ENCODE results near the gene PSMB7. TPM values are rescaled to one million over a fixed set of nuclear protein-coding genes. Genes with fewer than 3 reads are reported as not detected.

The PSMB7 gene
- total RNA-seq, 1 donor from 2014 or later: 193 TPM

GRCh38 chr9:124392254-124392870 is 22.9 kb downstream of the PSMB7 start:
- TF ChIP-seq CTCF (conservative IDR thresholded peaks at IDR 0.05; ENCODE audit: low read depth, low read length): no peak
- H3K4me3 ChIP-seq (ENCODE audit: low read depth, low read length): no peak overlapping the region
- no peak for DNase-seq (ENCODE audit: low read depth)

DNA sequence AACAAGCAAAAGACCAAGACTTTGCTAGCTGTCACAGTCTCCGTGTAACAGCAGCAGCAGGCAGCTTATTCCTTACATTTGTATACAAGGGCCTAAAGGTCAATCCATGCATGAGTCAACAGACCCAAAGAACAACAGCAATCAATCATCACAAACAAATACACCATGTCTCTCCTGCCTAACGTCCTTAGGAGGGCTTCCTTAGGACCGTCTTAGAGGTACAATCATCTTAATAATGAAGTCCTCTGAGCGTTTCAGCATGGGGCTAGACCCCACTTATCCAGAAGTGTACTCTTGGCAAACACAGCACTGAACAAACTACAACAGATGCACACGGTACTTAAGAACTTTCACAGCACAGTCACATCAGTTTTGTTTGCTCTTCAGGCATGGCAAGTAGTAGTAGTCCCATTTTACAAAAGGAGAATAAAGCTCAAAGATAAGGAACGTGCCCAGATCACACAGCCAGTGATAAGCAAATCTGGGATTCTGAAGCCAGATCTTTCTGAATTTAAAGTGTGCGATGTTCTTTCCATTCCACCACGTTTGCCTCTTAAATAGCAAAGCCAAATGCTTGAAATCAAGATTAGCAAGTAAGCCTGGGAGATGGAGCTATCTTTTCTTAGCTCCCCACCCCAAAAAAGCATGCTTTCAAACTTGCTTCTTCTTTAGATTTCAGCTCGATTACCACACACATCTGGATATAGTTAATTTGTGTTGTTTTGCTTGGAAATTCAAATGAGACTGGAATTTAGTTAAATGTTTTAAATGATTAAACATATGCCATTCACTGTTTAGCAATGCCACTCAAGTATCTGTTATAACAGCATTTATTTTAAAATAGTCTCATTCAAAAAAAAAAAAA is 24.2 kb downstream of the PSMB7 start:
- H3K4me3 ChIP-seq (ENCODE audit: low read depth, low read length): no peak overlapping the region
- no peak for TF ChIP-seq CTCF (conservative IDR thresholded peaks at IDR 0.05; ENCODE audit: low read depth, low read length)
- DNase-seq (ENCODE audit: low read depth): no peak

DNA sequence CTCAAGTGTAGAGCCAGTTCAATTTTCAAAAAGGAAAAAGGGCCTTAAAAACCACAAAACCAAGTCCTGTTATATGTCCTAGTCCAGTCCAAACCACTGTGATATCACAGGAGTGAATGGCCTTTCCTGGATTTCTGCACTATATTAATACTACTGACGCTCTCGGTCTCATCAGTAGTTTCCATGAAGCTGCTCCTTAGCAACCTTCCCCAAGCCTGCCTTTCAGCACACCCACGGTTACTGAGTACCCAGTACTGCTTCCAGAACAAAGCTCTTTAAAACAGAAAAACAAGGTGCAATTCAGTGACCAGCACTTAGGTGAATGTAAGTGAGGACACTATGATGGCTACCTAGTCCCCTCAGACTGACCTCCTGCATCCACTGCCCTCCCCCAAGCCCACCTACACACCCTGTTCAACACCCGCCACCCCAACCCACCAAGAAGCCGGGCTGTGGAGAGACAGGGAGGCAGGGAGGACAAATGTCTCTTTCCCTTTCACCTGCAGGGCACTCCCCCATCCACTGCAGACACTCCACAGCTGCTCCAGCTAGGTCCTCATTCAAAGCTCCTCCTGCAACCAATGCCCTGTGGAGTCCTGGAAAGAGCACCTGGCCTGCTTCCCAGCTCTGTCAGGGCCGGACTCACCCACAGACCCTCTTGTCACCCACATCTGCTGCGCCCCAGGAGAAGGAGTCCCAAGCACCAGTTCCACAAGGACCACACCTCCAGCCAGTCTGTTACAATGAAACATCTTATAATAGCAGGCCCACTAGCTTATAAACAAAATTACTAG is 25.9 kb downstream of the PSMB7 start:
- TF ChIP-seq CTCF (conservative IDR thresholded peaks at IDR 0.05; ENCODE audit: low read depth, low read length): no peak
- no peak overlapping the region for H3K4me3 ChIP-seq (ENCODE audit: low read depth, low read length)

DNA sequence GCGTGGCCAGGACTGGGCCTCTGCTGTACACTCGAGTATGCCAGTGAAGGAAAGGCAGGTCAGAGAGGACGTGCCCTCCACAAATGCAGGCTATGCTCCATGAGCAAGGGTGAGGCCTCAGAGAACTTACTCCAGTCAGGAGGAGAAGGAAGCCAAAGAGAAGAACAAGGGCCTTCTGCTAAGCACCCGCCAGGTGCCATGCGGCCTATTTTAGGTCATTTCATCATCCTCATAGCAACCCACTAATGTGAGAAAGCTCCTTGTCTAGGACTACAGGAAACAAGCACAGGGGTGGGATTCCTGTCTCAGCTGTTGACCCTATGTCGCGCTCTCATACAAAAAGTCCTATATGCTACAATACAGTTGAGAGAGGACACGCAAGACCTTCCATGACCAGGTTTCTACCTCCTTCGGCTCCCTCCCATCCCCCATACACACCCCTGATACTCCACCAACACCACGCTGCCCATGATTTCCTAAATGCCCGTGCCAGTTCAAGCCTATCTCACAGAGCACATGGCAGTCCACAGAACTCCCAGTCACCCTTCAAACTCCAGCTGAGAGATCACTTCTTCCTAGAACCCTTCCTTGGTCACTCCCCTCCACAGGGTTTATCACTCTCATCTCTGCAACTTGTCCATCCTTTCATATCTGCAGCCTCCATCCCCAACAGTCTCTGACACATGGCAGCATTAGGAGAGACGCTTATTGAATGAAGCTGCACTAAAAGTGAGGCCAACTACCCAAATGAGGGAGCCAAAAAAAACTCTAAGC is 26.8 kb downstream of the PSMB7 start:
- no peak for TF ChIP-seq CTCF (conservative IDR thresholded peaks at IDR 0.05; ENCODE audit: low read depth, low read length)
- no peak for DNase-seq (ENCODE audit: low read depth)
- no peak overlapping the region for H3K4me3 ChIP-seq (ENCODE audit: low read depth, low read length)

More for the DNA sequence above, 25.9 kb downstream of the PSMB7 start:
- DNase-seq (ENCODE audit: low read depth): no peak

DNA sequence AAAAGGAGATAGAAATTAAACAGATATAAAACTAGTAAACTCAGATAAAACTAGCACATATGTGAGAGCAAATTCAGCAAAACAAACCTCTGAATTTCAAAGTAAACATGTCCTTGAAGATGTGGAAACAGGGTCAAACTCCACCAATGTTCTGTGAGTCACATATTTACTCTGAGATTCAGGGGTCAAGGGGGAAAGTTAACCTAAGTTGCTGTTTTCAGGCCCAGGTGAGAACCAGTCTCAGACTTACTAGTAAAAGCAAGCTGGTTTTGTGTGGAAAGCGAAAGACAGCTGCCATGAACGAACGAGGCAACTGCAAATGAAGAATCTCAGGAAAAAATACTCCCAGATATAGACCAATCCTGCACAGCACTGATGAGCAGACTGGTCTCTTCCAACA is 29.0 kb downstream of the PSMB7 start:
- no peak for TF ChIP-seq CTCF (conservative IDR thresholded peaks at IDR 0.05; ENCODE audit: low read depth, low read length)
- no peak overlapping the region for H3K4me3 ChIP-seq (ENCODE audit: low read depth, low read length)
- no peak for DNase-seq (ENCODE audit: low read depth)

GRCh38 chr9:124385623-124386022 is 29.6 kb downstream of the PSMB7 start:
- no peak overlapping the region for H3K4me3 ChIP-seq (ENCODE audit: low read depth, low read length)
- TF ChIP-seq CTCF (conservative IDR thresholded peaks at IDR 0.05; ENCODE audit: low read depth, low read length): no peak
- DNase-seq (ENCODE audit: low read depth): no peak
